GM10248 (cell line): ENCODE measurements around the gene HESX1.

Source experiments
- CTCF ChIA-PET: fragments of 300-600 bp; sonication (Branson Sonifier 250); formaldehyde crosslinking; extraction: SDS; loops from one replicate; lab custom pipeline; 2021; ENCODE audit warnings: antibody characterized with exemption; lab: Yijun Ruan, JAX
- POLR2A ChIA-PET: fragments of 350-650 bp; sonication (Branson Sonifier 250); formaldehyde crosslinking; extraction: SDS; loops from one replicate; lab custom pipeline; 2020; ENCODE audit warnings: antibody characterized with exemption; lab: Yijun Ruan, JAX
- DNase-seq: peaks from one replicate; pipeline ENCODE4 v3.0.0; 2012; ENCODE audit errors: extremely low spot score
- CTCF ChIP-seq: IDR thresholded peaks from 2 replicates; pipeline ENCODE4 v1.5.1; 2012; ENCODE audit warnings: mild to moderate bottlenecking, low read depth; ENCODE audit errors: extremely low read depth, missing control alignments, control extremely low read depth

HESX1 gene

GRCh38 chr3:57164657-57165573, 34.9 kb downstream of the HESX1 start, which contains the start of gene IL17RD:
Gene IL17RD (minus strand): TSS chr3:57165353. CDS start chr3:57165286, 67 bp downstream.
- CTCF ChIA-PET = interaction anchor here (1.7 kb wide), 1 partner anchor 10 kb away, joined by 5 read pairs; no protein-coding TSS in a partner anchor
- POLR2A ChIA-PET = interaction anchor here (0.5 kb wide), 1 partner anchor 71 kb away, joined by 3 read pairs; no protein-coding TSS in a partner anchor
- no peak for TF ChIP-seq CTCF
- DNase-seq = peak; percentile 88

GRCh38 chr3:57164217-57164656, 35.5 kb downstream of the HESX1 start:
- CTCF ChIA-PET = interaction anchor here (1.7 kb wide), 1 partner anchor 10 kb away, joined by 5 read pairs; no protein-coding TSS in a partner anchor
- TF ChIP-seq CTCF = no peak
- POLR2A ChIA-PET = no interaction called here
- no peak for DNase-seq

GRCh38 chr3:57163751-57164150, 36.0 kb downstream of the HESX1 start:
- ChIA-PET POLR2A (no interaction called here), CTCF (interaction anchor here (1.7 kb wide), 1 partner anchor 11 kb away, joined by 5 read pairs; no protein-coding TSS in a partner anchor)
- DNase-seq = no peak
- no peak for TF ChIP-seq CTCF

GRCh38 chr3:57161915-57162314, 37.9 kb downstream of the HESX1 start:
- CTCF ChIA-PET = interaction anchor here (0.9 to 1.1 kb wide), 2 partner anchors 8 to 61 kb away, joined by 3 to 5 read pairs; no protein-coding TSS in a partner anchor
- DNase-seq = no peak
- POLR2A ChIA-PET = no interaction called here
- no peak for TF ChIP-seq CTCF

- CTCF ChIA-PET = interaction anchor here (0.8 to 3.0 kb wide), 3 partner anchors 8 to 13 kb away, joined by 3 to 10 read pairs (median 9); no protein-coding TSS in a partner anchor
- no peak for DNase-seq
- POLR2A ChIA-PET = no interaction called here
- no peak for TF ChIP-seq CTCF
Observed at GRCh38 chr3:57160765-57161538, 38.8 kb downstream of the HESX1 start.
